ENCODE measurements around the gene GALNT15.

GALNT15 gene

GRCh38 chr3:16280671-16281070, 106.2 kb downstream of the GALNT15 start:
- no peak for DNase-seq
